GM13977 (cell line): ENCODE results near the gene CXCL11.
"Not testable (repeated sequence)": the region's sequence is repeated elsewhere in the genome, so short reads cannot be mapped to it uniquely, and the experiment has no call there.

ENCODE experiments used
- DNase-seq: peaks from one replicate; pipeline ENCODE4 v3.0.0; 2012; ENCODE audit warnings: low spot score
- in situ Hi-C: fragments of 300-500 bp; cut with MboI; formaldehyde crosslinking; loops from one replicate; pipeline ENCODE4 v1.12.0; 2022; ENCODE audit warnings: low sequenced_read_pairs, low pct_unique_long_range_greater_than_20kb, mixed read lengths, inconsistent platforms; ENCODE audit not compliant: unreplicated experiment
- TF ChIP-seq, protein P1 (sequence below): IDR thresholded peaks from 2 replicates; pipeline ENCODE4 v1.5.1; 2012; ENCODE audit warnings: mild to moderate bottlenecking, control low read depth; ENCODE audit not compliant: insufficient read depth; ENCODE audit errors: extremely low read depth, missing control alignments

Gene CXCL11

DNA sequence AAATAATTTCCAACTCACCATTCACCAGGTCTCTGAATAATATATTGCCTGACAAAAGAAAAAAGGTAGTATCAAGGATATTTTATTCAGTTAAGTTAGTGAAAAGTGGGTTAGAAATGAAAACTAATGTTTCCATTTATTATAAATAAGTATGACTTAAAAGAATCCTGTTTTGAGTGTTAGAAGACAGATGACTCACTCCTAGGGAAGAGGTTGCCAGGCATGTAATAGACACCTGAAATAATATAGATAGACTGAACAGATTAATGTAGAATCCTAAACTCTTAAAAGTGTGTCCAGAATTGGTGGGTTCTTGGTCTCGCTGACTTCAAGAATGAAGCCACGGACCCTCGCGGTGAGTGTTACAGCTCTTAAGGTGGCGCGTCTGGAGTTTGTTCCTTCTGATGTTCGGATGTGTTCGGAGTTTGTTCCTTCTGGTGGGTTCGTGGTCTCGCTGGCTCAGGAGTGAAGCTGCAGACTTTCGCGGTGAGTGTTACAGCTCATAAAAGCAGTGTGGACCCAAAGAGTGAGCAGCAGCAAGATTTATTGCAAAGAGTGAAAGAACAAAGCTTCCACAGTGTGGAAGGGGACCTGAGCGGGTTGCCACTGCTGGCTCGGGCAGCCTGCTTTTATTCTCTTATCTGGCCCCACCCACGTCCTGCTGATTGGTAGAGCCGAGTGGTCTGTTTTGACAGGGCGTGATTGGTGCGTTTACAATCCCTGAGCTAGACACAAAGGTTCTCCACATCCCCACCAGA is 6.5 kb upstream of the CXCL11 start:
- DNase-seq, in situ Hi-C loops: not testable (repeated sequence)

DNA sequence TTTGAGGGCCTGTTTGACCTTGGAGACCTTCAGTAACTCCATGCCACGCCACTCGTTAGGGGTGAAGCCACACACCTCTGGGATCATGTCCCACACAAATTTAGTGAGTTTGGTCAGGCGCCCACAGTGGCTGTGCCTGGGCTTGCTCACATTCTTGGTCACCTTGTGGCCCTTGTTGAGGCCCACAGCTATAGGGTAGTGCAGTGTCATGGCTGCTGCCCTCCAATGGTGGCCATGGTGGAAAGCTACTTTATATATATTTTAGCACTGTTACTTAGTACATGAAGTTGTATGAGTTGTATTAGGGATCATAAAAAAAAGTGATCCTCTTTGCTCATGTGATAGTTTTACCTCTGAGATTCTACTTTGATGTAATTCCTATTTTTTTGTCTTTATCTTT is 985 bp upstream of the CXCL11 start:
- TF ChIP-seq, protein P1, sequence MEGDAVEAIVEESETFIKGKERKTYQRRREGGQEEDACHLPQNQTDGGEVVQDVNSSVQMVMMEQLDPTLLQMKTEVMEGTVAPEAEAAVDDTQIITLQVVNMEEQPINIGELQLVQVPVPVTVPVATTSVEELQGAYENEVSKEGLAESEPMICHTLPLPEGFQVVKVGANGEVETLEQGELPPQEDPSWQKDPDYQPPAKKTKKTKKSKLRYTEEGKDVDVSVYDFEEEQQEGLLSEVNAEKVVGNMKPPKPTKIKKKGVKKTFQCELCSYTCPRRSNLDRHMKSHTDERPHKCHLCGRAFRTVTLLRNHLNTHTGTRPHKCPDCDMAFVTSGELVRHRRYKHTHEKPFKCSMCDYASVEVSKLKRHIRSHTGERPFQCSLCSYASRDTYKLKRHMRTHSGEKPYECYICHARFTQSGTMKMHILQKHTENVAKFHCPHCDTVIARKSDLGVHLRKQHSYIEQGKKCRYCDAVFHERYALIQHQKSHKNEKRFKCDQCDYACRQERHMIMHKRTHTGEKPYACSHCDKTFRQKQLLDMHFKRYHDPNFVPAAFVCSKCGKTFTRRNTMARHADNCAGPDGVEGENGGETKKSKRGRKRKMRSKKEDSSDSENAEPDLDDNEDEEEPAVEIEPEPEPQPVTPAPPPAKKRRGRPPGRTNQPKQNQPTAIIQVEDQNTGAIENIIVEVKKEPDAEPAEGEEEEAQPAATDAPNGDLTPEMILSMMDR: no peak
- in situ Hi-C loops: no loop called here
- DNase-seq: no peak

DNA sequence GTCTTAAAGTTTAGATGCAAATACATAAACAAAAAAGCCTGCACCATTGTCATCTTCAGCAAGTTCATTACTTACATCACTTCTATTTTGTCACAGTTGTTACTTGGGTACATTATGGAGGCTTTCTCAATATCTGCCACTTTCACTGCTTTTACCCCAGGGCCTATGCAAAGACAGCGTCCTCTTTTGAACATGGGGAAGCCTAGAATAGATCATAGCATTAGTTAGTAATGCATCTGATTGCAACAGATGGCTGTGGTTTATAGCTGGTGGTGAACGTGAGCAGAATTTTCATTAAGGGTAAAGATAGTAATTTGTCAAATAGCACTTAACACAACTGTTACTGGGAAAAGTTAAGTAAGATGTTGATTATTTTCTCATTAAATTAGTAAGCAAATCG is 729 bp downstream of the CXCL11 start:
- TF ChIP-seq, protein P1: no peak

DNA sequence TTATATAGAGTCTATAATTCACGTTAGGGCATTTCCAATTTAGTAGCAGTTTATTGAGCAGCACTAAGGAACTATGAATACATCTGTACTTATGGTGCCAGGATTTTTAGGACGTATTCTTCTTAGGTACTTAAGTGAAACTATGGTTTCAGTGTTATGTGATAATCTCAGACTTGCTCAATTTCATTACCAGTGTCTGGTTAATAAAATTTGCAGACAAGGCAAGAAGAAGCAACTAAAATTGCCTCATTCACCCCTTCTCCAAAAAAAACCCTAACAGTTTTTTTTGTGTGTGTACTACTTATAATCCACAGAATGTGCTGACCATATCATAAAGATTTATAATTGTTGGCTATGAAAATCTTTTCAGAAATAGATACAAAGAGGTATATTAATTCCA is 6.6 kb downstream of the CXCL11 start:
- DNase-seq: no peak
- in situ Hi-C loops: no loop called here
- TF ChIP-seq, protein P1: no peak

More for the DNA sequence above, 729 bp downstream of the CXCL11 start:
- in situ Hi-C loops: no loop called here
- no peak for DNase-seq

DNA sequence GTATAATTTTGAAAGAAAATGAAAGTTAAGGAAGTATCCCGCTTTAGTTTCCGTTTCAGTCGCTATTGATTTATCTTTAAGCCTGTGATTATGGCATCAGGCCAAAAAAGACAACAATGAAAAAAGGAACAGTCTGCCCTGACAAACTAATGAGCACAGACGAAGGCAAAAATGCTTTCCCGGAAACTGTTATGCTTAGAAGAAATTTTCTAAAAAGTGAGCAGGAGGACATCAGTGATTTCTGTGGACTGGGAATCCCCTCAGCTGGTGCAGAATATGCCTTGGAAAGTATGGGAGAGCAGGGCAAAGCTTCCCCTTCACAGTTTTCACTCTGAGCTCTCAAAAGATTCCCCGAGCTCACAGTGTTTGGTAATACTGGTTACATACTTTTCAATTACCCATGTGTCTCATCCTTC is 7.5 kb downstream of the CXCL11 start:
- in situ Hi-C loops: no loop called here
- TF ChIP-seq, protein P1: no peak
- DNase-seq: no peak

DNA sequence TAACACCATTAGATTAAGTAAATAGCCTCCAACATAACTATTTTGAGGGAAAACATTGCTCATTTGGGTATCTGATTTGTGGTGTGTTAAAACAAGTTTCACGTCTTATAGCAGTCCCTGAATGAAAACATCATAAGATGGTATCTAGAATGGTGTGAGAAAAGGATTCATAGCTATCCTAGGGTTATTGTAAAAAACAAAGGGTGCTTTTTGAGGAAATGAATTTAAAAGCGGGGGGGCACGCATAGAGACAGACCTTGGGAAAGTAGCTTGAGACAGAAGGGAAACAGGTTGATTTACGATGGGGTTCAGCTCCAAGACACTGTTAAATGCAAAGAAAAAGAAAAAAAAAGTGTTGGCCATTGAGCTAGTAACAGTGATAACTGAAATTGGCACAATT is 11.8 kb downstream of the CXCL11 start:
- no peak for DNase-seq
- TF ChIP-seq, protein P1: no peak
- in situ Hi-C loops: no loop called here

DNA sequence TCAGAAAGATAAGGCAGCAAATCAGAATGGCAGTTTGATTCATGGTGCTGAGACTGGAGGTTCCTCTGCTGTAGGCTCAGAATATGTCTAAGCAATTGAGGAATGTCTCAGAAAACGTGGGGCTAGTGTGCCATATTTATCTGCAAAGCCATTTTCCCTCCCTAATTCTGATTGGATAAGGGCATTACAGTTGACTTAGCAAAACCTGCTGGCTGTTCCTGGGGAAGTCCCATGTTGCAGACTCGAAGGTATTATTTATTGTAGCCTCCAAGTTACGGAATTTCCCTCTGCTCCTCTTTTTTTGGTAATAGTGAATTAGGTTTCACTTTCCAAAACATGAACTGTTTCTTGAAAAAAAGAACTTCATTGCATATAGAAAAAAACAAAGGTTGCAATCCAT is 12.5 kb downstream of the CXCL11 start, which contains the start of gene CXCL10:
CXCL10 (minus strand) TSS at position 109 of the 400 bp plus-strand sequence; CDS start at position 43, 66 bp downstream.
- in situ Hi-C loops: no loop called here
- TF ChIP-seq, protein P1: no peak
- DNase-seq: no peak
